Activated naive CD8-positive, alpha-beta T cell treated with anti-CD3 and anti-CD28 coated beads, Interleukin-2, amount 10 ng/mL, durations not matched to agents 7 days and 5 days (primary cell): ENCODE results near the gene GSE1. TPM values are rescaled to one million over a fixed set of nuclear protein-coding genes. Genes with fewer than 3 reads are reported as not detected.

Source experiments
- ATAC-seq: fragments of 150-1000 bp; cut with Tn5 transposase; one replicate; pipeline ENCODE4 v1.10.0; 2021; ENCODE audit warnings: low read depth, moderate library complexity
- POLR2A ChIA-PET: fragments of 350-600 bp; sonication (Branson Sonifier 250); formaldehyde crosslinking; loops from one replicate; lab custom pipeline; 2021; ENCODE audit warnings: antibody characterized with exemption; lab: Charles Lee
- DNase-seq: peaks from one replicate; pipeline ENCODE4 v3.0.0; 2021
- H3K27ac Mint-ChIP-seq: one replicate; pipeline ENCODE4 v1.8.0; 2022; ENCODE audit warnings: mild to moderate bottlenecking, mixed read lengths
- H3K27me3 Mint-ChIP-seq: one replicate; pipeline ENCODE4 v1.8.0; 2022; ENCODE audit warnings: mild to moderate bottlenecking, moderate library complexity, mixed read lengths
- H3K36me3 Mint-ChIP-seq: one replicate; pipeline ENCODE4 v1.8.0; 2021; ENCODE audit warnings: mild to moderate bottlenecking, mixed read lengths
- H3K4me1 Mint-ChIP-seq: one replicate; pipeline ENCODE4 v1.8.0; 2021; ENCODE audit warnings: mixed read lengths
- H3K4me3 Mint-ChIP-seq: one replicate; pipeline ENCODE4 v1.8.0; 2022; ENCODE audit warnings: mild to moderate bottlenecking, moderate library complexity, mixed read lengths
- H3K9me3 Mint-ChIP-seq: one replicate; pipeline ENCODE4 v1.8.0; 2021; ENCODE audit warnings: mixed read lengths
- total RNA-seq, 2 experiments: library from RNA; stranded (reverse); gene quantifications; one replicate each; pipeline ENCODE4 v1.2.3, GENCODE V29; 2021

GSE1 gene
- total RNA-seq, 2 experiments from 2014 or later: 60.9 to 62.5 TPM

DNA sequence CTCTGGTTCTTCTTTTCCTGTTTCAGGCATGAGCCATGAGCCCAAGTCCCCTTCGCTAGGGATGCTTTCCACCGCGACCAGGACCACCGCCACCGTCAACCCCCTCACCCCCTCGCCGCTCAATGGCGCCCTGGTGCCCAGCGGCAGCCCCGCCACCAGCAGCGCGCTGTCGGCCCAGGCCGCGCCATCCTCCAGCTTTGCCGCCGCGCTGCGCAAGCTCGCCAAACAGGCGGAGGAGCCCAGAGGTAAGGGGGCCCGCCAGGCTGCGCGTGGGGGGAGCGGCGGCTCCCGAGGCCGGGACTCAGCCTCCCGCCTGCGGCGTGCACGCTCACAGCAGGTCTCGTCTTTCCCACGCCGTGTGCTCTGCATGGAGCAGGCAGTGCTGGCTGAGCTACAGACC, 20.8 kb downstream of the GSE1 start:
- Mint-ChIP-seq H3K27me3 (no peaks in the 10 kb centered on the region), H3K4me3 (no peak overlapping the region), H3K27ac (no peak overlapping the region), H3K4me1 (no peaks in the 10 kb centered on the region), H3K9me3 (peaks cover 4% of the 10 kb centered on the region), H3K36me3 (peaks cover 12% of the 10 kb centered on the region)
- no peak for ATAC-seq
- POLR2A ChIA-PET: no interaction called here
- DNase-seq: no peak

GRCh38 chr16:85634747-85635544, 21.8 kb downstream of the GSE1 start:
- Mint-ChIP-seq H3K4me3 (peak overlapping the region; percentile 25), H3K36me3 (peaks cover 3% of the 10 kb centered on the region)
- POLR2A ChIA-PET: no interaction called here

GRCh38 chr16:85635545-85636140, 22.5 kb downstream of the GSE1 start:
- Mint-ChIP-seq H3K4me1 (no peaks in the 10 kb centered on the region), H3K9me3 (no peaks in the 10 kb centered on the region), H3K4me3 (no peak overlapping the region), H3K36me3 (no peaks in the 10 kb centered on the region), H3K27me3 (no peaks in the 10 kb centered on the region), H3K27ac (no peak overlapping the region)
- POLR2A ChIA-PET: no interaction called here
- DNase-seq (no peak), ATAC-seq (no peak)

More at GRCh38 chr16:85634747-85635544, 21.8 kb downstream of the GSE1 start:
- H3K4me1 Mint-ChIP-seq: no peaks in the 10 kb centered on the region
- ATAC-seq: no peak
- DNase-seq: no peak
- H3K9me3 Mint-ChIP-seq: no peaks in the 10 kb centered on the region
- H3K27ac Mint-ChIP-seq: no peak overlapping the region
- H3K27me3 Mint-ChIP-seq: no peaks in the 10 kb centered on the region

DNA sequence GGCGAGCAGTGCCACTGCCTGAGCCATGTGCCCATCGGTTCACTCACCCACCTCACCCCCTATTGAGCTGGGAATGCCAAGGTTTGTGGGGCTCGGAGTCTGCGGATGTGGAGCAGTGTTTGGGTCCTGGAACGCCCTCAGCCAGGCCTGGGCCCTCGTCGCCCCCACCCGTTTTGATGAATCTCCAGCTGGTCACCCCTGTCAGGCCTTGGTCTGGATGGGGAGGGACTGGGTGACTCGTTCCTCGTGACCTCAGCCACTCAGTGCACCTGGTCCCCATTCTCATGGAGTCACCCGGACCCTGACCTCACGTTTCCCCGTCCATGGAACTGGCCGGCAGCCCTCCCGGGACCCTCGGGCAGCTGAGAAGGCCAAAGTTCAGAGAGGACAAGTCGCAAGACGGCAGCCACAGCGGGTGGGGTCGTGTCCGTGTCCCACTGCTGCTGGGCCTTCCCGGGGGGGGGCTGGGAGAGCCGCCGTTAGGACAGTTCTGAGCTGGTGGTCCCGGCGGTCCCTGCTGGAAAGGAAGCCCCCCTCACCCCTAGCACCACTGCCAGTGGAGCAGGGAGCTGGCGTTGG, 23.2 kb downstream of the GSE1 start:
- H3K27me3 Mint-ChIP-seq: no peaks in the 10 kb centered on the region
- H3K36me3 Mint-ChIP-seq: no peaks in the 10 kb centered on the region
- H3K4me3 Mint-ChIP-seq: no peak overlapping the region
- DNase-seq (no peak), ATAC-seq (no peak)
- POLR2A ChIA-PET: no interaction called here
- no peaks in the 10 kb centered on the region for H3K9me3 Mint-ChIP-seq
- no peaks in the 10 kb centered on the region for H3K4me1 Mint-ChIP-seq
- H3K27ac Mint-ChIP-seq: no peak overlapping the region

DNA sequence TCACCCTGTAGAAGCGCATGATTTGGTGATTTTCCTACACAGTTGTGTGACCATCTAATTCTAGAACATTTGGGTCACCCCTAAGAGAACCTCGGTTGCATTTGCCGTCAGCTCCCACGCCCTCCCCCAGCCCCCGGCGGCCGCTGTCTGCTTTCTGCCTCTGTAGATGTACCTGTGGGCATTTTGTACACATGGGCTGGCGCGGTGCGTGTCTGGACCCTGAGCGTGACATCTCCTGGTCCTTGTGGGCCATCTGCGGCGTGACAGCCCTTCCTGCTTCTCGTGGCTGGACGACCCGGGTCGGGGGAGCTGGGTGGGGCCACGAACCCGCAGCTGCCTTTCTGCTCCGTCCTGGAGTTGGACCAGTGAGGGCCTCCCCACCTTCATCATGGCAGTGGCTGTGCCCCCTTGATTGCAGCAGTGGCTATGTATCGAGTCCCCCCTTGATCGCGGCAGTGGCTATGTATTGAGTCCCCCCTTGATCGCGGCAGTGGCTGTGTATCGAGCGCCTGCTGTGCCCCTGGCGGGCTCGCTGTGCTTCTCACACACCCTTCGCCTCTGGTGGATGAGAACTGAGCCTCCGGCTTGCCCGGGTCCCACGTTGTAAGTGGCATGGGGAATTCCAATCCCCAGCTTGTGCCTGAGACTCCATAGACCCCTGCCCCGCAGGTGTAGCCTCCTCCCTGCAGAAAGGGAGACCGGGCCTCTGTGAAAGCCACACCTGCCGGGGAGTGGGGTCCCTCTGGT, 24.1 kb downstream of the GSE1 start:
- ATAC-seq: no peak
- Mint-ChIP-seq H3K36me3 (no peaks in the 10 kb centered on the region), H3K9me3 (no peaks in the 10 kb centered on the region), H3K4me1 (no peaks in the 10 kb centered on the region), H3K27me3 (no peaks in the 10 kb centered on the region), H3K27ac (no peak overlapping the region), H3K4me3 (no peak overlapping the region)
- POLR2A ChIA-PET: no interaction called here
- DNase-seq: no peak

DNA sequence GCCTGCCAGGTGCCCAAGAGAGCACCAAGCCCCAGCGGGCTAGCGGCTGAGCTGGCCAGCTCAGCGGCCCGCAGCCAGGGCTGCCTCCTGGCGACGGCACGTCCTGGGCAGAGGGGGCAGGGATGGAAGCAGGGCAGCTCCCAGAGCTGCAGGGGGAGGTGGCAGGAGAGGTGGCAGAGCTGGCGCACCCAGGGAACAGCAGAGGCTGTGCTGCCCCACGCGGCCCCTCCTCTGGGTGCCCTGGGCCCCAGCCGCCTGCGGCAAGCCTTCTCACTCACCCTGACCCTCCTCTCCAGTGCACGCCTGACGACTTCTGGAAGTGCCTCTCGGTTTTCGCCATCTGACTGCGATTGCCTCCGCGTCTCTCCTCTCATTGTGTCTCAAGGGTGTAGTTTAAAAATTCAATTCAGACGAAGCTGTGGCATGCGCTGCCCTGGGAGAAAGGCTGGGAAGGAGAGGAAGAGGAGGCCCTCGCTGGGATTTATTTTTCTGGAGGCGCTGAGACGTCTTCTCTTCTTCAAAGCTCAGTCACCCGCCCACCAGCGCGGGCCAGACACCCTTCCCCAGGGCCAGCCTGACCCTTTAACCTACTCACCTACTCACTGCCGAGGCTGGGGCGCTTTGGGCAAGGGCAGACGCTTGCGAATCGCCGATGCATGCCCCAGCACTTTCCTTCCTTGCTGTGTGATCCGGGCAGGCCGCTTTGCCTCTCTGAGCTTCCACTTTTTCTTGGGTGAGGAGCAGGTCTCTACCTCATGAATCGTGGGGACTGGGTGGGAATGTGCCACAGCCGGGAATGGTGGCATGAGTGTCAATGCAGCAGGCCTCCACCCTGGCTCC, 24.9 kb downstream of the GSE1 start:
- no peaks in the 10 kb centered on the region for H3K9me3 Mint-ChIP-seq
- ATAC-seq: no peak
- DNase-seq: no peak
- H3K4me1 Mint-ChIP-seq: no peaks in the 10 kb centered on the region
- H3K4me3 Mint-ChIP-seq: no peak overlapping the region
- no peaks in the 10 kb centered on the region for H3K36me3 Mint-ChIP-seq
- H3K27ac Mint-ChIP-seq: no peak overlapping the region
- no peaks in the 10 kb centered on the region for H3K27me3 Mint-ChIP-seq
- POLR2A ChIA-PET: no interaction called here

DNA sequence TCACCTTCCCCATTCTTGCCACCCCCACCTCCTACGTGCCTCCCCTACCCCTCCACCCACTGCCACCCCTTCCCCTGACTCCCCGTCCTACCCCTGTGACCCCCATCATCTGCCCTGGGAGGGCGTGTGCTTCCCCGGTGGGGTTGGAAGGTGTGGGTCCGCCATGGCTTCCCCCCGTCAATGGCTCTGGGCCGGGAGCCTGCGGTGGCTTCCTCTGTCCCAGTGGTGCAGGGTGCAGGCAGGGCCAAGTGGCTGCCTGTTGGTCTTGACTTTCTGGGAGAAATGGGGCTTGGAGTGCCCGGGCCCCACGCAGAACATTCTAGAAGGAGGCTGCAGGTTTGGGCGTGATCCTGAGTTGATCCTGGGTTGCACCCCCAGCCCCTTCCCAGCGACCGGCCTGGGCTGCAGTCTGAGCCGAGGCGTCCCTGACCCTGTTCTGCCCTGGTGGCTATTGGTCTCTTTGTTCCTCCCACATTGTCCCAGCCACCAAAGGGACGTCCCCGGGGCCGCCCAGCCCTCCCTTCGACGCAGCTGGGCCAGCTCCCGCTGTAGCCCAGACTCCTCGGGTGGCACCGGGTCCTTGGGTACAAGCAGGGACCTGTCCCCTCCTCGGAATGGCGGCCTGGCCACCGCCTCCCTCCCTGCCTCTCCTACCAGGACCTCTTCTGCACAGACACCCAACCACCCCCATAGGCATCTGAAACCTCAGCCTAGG, 25.7 kb downstream of the GSE1 start:
- ATAC-seq (no peak), DNase-seq (no peak)
- Mint-ChIP-seq H3K36me3 (no peaks in the 10 kb centered on the region), H3K27me3 (no peaks in the 10 kb centered on the region), H3K4me1 (no peaks in the 10 kb centered on the region), H3K9me3 (no peaks in the 10 kb centered on the region), H3K4me3 (no peak overlapping the region), H3K27ac (no peak overlapping the region)
- POLR2A ChIA-PET: no interaction called here

DNA sequence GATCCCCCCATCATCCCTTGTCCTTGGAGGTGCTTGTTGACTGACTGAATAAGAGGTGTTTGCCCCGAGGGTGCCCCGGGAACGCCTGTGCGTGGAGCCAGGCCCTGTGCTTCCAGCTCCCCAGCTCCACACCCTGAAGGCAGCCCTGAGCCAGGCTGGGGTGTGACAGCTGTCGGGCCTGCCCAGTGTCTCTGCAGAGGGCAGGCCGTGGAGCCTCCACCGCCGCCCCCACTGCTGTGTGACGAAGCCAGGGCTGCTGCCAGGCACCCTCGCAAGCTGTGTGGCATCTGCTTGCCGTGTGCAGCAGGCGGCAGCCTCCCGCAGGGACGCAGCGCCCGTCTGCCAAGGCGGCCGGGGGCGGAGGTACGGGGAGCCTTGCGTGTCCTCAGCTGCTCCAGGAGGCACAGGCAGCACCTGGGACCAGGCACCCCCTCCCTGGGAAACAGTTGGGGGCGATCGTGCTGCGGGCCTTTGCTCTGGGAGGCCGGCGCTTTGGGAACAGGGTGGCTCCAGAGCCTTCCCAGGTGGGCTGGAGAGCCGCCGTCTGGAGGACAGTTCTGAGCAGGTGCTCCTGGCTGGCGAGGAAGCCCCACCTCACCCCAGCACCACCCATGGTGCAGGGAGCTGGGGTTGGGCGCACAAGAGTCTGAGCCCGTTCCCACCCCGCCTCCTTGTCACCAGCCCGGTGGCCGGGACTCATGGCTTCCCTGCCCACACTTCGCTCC, 26.6 kb downstream of the GSE1 start:
- Mint-ChIP-seq H3K4me3 (no peak overlapping the region), H3K27ac (no peak overlapping the region), H3K27me3 (no peaks in the 10 kb centered on the region), H3K36me3 (no peaks in the 10 kb centered on the region), H3K9me3 (no peaks in the 10 kb centered on the region), H3K4me1 (peaks cover 5% of the 10 kb centered on the region)
- POLR2A ChIA-PET: no interaction called here
- ATAC-seq (no peak), DNase-seq (no peak)

GRCh38 chr16:85640254-85640558, 27.1 kb downstream of the GSE1 start:
- H3K27me3 Mint-ChIP-seq: no peaks in the 10 kb centered on the region
- H3K4me3 Mint-ChIP-seq: no peak overlapping the region
- ATAC-seq: no peak

DNA sequence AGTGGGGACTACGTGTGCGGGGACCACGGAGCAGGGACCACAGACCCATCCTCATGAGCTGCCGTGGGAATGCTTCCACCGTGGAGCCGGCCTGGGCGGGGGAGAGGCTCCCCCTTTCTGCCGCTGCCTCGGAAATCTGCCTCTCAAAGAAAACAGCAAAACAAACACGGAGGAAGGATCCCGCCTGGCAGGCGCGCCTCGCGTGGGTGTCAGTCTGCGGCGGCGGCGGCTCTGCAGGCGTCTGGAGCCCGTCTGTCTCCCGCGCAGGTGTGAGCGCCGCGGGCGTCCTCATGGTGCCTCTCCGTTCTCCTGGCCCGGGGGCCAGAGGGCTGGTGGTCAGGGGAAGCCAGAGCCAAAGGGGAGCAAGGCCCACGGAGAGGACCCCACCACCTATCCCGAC, 27.5 kb downstream of the GSE1 start:
- no peaks in the 10 kb centered on the region for H3K36me3 Mint-ChIP-seq
- H3K4me1 Mint-ChIP-seq: peaks cover 7% of the 10 kb centered on the region
- no peak overlapping the region for H3K27ac Mint-ChIP-seq
- DNase-seq: no peak
- ATAC-seq: no peak
- H3K4me3 Mint-ChIP-seq: no peak overlapping the region
- H3K9me3 Mint-ChIP-seq: no peaks in the 10 kb centered on the region
- H3K27me3 Mint-ChIP-seq: no peaks in the 10 kb centered on the region
- POLR2A ChIA-PET: no interaction called here

More at GRCh38 chr16:85640254-85640558, 27.1 kb downstream of the GSE1 start:
- no peaks in the 10 kb centered on the region for H3K36me3 Mint-ChIP-seq
- DNase-seq: no peak
- peaks cover 7% of the 10 kb centered on the region for H3K4me1 Mint-ChIP-seq
- H3K27ac Mint-ChIP-seq: no peak overlapping the region
- H3K9me3 Mint-ChIP-seq: no peaks in the 10 kb centered on the region
- POLR2A ChIA-PET: no interaction called here

DNA sequence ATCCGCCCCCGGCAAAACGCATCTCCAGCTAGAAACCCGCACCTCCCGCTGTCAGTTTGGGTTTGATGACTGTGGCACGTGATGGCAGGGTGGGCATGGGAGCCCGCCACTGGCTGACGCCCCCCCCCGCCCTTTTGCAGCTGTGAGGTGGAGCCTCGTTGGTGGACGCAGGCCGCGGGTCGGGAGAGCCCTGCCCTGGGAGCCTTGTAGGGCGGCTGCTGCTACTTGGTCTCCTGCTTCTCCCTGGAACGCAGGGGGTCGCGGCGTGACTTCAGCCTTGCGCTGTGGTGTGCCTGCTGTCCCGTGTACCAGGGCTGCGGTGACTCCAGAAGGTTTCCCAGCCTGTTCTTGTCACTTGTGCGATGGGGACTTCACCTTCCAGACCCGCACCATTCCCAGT, 28.2 kb downstream of the GSE1 start:
- no peak overlapping the region for H3K27ac Mint-ChIP-seq
- ATAC-seq: no peak
- no peaks in the 10 kb centered on the region for H3K36me3 Mint-ChIP-seq
- peaks cover 8% of the 10 kb centered on the region for H3K4me1 Mint-ChIP-seq
- H3K9me3 Mint-ChIP-seq: no peaks in the 10 kb centered on the region
- H3K27me3 Mint-ChIP-seq: no peaks in the 10 kb centered on the region
- POLR2A ChIA-PET: no interaction called here
- no peak overlapping the region for H3K4me3 Mint-ChIP-seq
- DNase-seq: no peak

DNA sequence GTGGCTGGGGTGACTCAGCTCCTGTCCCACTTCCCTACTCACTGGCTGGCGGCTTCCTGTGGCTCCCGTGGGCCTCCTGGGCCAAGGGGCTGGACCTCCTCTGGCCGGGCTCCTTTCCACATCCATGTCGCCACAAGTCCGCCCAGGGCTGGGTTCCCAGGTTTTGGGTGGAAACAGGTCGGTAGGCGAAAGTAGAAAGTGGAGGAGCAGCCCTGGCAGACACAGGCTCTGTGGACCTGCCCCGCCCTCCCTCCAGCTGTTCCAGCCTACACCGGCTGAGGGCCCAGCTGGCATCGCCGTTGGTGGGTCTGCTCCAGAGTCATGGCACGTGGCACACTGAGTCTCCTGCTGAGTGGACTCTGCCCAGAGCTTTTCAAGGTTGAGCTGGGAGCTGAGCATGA, 28.7 kb downstream of the GSE1 start:
- Mint-ChIP-seq H3K4me3 (no peak overlapping the region), H3K36me3 (no peaks in the 10 kb centered on the region), H3K4me1 (peaks cover 8% of the 10 kb centered on the region), H3K27ac (no peak overlapping the region), H3K27me3 (no peaks in the 10 kb centered on the region), H3K9me3 (no peaks in the 10 kb centered on the region)
- POLR2A ChIA-PET: no interaction called here
- DNase-seq (no peak), ATAC-seq (no peak)
